SK-N-MC (cell line): ENCODE measurements around the gene POTEF.

ENCODE experiments used
- EZH2 ChIP-seq: fragments of 200-600 bp; sonication (generic); IDR thresholded peaks from one replicate; pipeline ENCODE4 v1.6.1; 2017; ENCODE audit warnings: antibody characterized with exemption
- FOXP2 ChIP-seq: optimal IDR thresholded peaks from 2 replicates; pipeline ENCODE3; 2011; ENCODE audit warnings: mild to moderate bottlenecking, moderate library complexity; ENCODE audit not compliant: insufficient read depth; ENCODE audit errors: extremely low read length, control extremely low read depth
- POLR2AphosphoS5 ChIP-seq: IDR thresholded peaks from 2 replicates; pipeline ENCODE4 v1.6.1; 2012; ENCODE audit warnings: mild to moderate bottlenecking, low read depth, low read length, borderline replicate concordance

- no peak for TF ChIP-seq POLR2AphosphoS5
- no peak for TF ChIP-seq EZH2
- TF ChIP-seq FOXP2 = no peak
Measured at GRCh38 chr2:130152816-130153595, 24.0 kb upstream of the POTEF start.
